ENCODE results near the gene C8A.

DNA sequence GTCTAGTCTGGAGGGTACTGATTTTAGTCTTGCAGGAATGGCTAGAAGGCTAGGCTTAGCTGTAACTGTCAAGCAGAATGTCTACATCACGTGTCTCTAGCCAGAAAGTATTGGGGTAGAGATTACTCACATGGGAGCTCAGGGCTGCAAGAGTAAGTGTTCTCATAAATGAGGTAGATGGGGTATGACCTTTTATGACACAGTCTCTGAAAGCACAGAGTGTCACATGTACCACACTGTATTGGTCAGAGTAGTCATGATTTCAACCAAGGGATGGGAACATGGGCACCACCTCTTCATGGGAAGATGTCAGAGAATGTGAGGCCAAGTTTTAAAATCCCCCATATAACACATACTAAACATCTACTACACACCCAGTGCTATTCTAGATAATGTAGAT, 38.3 kb upstream of the C8A start:
- TF ChIP-seq POLR2A (IDR thresholded peaks at IDR 0.05) (no peak), POLR2AphosphoS5 (IDR thresholded peaks at IDR 0.05; ENCODE audit: insufficient read depth in 1 of 2, low read depth in 1 of 2) (no peak)
- TF ChIP-seq, protein P1, sequence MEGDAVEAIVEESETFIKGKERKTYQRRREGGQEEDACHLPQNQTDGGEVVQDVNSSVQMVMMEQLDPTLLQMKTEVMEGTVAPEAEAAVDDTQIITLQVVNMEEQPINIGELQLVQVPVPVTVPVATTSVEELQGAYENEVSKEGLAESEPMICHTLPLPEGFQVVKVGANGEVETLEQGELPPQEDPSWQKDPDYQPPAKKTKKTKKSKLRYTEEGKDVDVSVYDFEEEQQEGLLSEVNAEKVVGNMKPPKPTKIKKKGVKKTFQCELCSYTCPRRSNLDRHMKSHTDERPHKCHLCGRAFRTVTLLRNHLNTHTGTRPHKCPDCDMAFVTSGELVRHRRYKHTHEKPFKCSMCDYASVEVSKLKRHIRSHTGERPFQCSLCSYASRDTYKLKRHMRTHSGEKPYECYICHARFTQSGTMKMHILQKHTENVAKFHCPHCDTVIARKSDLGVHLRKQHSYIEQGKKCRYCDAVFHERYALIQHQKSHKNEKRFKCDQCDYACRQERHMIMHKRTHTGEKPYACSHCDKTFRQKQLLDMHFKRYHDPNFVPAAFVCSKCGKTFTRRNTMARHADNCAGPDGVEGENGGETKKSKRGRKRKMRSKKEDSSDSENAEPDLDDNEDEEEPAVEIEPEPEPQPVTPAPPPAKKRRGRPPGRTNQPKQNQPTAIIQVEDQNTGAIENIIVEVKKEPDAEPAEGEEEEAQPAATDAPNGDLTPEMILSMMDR (IDR thresholded peaks at IDR 0.05): no peak
